Suppressor macrophage (primary cell): Measurements from ENCODE around the gene IFT88.

ENCODE experiments used
- DNase-seq, 4 experiments: peaks; one replicate each; pipeline ENCODE4 v3.0.0-alpha.2; 2020 to 2022

Gene IFT88

DNA sequence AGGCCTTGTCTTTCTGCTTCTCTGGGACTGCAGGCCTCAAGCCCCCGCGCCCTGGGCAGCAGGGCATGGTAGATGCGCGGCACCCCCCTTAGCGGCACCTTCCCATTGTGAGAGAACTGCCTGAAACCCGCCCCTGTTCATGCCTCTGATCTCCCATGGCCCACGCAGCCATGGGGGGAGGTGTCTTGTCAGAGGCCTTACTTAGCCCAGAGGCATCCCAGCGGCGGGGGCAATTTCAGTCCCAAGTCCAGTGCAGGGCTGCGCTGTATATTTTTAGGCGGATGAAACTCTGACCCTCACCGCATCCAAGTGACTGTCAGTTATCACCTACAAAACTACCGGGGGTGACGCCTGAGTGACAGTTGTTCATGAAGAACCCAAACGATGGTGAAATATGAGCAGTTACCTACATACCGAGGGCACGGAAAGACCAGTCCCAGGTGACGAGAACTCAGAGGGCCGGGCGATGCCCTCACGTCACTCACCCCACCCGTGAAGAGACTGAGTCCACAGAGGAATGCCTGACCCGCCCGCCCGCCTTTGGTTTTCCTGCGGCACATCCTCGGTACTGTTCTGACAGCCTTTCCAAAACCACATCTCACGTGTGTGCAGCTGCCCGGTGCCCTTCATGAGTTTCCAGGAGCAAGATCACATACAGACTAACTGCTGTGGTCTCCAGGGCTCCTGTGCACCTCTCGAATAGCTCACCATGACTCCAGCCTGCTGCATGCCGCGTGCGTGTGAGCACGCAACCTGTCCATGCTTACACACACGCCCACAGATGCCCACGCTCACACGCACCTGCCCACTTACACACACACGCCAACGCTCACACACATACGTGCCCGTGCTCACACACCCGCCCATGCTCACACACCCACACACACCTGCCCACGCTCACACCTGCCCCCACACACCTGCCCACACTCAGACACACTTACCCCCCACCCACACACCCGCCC, 150.9 kb downstream of the IFT88 start:
- DNase-seq: no peak

- no peak for DNase-seq
Observed at GRCh38 chr13:20718958-20719566, 152.1 kb downstream of the IFT88 start.

GRCh38 chr13:20719783-20720182, 152.8 kb downstream of the IFT88 start:
- DNase-seq: no peak

DNA sequence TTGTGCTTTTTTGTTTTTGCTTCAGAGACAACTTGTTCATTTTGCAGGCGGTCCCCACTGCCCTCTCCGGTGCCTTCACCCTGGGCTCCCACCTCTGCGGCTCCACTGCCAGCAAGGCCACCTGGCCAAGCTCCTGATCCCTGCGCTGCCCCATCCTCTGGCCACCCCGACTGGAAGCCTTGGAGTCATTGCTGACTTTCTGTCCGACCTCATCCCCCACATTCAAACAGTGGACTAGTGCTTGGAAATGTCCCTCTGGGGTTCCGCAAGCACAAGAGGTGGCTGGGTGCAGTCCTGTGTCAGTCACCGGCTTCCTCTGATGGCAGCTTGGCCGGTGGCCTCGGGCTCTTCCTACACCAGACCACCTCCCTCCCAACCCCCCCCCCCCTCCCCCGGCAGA, 153.5 kb downstream of the IFT88 start:
- DNase-seq: no peak

DNA sequence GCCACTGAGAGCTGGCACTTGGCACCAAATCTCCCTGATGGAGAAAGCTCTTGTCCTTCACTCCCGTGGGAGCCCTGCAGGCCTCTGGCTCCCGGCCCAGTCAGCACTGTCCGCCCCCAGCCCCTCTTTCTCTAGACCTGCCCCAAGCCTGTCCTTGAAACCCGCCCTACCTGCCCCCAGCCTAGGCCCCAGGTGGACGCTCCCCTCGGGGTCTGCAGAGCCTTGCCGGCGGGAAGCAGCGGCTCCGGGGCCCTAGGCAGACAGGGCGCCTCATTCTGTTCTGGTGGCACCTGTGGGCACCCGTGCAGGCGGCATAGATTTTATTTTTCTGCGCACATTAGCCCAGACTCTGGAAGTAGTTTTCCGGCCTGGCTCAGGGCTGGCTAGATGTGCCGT, 154.1 kb downstream of the IFT88 start:
- no peak for DNase-seq

DNA sequence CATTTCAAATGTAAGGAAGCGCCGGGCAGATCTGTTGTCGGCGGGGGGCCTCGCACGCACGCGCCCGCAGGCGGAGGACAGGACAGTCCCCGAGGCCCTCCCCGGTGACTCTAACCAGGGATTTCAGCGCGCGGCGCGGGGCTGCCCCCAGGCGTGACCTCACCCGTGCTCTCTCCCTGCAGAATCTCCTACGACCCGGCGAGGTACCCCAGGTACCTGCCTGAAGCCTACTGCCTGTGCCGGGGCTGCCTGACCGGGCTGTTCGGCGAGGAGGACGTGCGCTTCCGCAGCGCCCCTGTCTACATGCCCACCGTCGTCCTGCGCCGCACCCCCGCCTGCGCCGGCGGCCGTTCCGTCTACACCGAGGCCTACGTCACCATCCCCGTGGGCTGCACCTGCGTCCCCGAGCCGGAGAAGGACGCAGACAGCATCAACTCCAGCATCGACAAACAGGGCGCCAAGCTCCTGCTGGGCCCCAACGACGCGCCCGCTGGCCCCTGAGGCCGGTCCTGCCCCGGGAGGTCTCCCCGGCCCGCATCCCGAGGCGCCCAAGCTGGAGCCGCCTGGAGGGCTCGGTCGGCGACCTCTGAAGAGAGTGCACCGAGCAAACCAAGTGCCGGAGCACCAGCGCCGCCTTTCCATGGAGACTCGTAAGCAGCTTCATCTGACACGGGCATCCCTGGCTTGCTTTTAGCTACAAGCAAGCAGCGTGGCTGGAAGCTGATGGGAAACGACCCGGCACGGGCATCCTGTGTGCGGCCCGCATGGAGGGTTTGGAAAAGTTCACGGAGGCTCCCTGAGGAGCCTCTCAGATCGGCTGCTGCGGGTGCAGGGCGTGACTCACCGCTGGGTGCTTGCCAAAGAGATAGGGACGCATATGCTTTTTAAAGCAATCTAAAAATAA, 154.7 kb downstream of the IFT88 start:
- peak in 1 of 4 experiments; percentile 23 for DNase-seq

- no peak for DNase-seq
Observed at GRCh38 chr13:20727856-20728255, 160.9 kb downstream of the IFT88 start.

DNA sequence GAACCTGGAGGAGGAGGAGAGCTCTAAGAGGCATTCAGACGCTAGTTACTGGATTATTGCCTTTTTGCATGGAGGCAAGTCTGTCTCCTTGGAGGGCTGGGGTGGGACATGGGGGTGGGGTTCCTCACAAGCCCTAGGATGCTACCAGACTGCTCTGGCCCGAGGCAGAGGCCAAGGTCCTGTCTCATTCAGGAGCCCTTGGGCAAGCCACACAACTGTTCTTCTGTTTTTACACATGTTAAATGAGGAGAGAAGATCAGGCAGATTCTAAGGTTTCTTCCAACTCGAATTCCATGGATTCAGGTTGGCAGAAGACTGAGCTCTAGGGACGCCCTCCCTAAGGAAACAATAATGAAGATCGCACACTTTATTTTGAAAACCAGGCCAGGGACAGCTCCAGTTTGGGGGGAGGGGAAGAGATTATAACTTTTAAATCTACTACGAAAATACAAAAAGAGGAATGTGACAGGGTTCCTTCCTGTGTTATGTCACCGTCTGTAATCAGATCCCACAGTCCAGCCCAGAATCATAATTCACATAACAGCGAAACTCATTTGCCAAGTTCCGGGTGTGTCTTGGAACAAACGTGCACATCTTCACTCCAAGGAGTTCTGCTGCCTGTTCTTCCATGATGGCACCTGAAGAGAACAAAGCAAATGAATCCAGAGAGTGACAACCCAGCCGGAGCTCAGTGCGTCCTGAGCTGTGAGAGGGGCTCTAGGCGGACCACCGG, 161.8 kb downstream of the IFT88 start:
- no peak for DNase-seq

DNA sequence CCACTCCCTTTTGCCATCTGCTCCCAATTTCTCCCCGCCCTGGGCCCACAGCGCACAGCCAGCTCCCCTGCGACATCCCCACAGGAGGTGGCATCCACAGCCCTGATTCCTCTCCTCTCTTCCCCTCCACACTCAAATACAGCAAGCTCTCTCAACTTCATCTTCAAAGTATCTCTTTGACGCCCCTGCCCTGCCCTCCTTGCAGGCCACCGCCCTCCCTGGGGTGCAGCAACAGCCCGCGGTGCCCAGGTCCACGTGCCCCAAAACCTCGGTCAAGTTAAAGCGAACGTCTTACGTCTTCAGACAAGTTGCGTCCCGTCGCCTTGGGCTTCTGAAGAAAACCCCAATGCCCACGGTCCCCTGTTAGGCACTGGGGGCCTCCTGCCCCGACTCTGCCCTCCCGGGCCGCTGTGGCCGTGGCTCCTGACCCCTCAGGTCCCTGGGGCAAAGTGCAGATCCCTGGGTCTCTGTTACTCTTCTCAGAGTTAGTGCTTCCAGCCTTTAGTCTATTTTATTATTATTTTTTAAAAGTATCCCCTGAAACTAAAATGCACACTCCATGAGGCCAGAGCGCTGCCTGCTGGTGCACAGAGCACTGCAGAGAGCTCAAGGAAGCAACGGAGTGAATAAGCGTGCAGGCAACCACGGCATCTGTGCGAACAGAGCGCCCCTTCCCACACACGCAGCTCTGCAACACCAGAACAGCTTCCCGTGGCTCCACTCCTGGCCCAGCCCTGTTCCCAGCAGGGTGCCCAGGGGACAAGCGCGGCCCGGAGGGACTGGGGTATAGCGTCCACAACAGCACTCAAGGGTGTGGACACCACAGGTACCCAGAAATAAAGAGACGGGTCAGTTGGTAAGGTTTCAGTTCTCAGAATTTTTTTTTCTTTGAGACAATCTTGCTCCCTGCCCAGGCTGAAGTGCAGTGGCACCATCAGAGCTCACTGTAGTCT, 163.0 kb downstream of the IFT88 start:
- no peak for DNase-seq

DNA sequence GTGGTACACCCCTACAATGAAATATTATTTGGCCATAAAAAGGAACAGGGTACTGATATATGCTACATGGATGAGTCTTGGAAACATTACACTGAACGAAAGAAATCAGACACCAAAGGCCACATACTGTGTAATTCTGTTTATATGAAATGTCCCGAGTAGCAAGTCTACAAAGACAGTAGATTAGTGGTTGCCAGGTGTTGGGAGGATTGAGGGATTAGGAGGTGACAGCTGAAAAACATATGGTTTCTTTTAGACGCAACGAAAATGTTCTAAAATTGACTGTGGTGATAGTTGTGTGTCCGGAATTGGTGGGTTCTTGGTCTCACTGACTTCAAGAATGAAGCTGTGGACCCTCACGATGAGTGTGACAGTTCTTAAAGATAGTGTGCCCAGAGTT, 171.7 kb downstream of the IFT88 start:
- DNase-seq: no peak

DNA sequence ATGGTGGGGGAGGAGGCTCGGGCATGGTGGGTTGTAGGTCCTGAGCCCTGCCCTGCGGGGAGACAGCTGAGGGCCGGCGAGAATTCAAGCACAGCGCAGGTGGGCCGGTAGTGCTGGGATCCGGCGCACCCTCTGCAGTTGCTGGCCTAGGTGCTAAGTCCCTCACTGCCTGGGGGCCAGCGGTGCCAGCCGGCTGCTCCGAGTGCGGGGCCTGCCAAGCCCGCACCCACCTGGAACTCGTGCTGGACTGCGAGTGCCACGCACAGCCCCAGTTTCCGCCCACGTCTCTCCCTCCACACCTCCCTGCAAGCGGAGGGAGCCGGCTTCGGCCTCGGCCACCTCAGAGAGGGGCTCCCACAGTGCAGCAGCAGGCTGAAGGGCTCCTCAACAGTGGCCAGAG, 173.1 kb downstream of the IFT88 start:
- no peak for DNase-seq
